Measurements from ENCODE around the gene TFG.
A peak's percentile ranks its signal among the peaks of the same experiment; 100 is the strongest.
"Not testable (repeated sequence)": the region's sequence is repeated elsewhere in the genome, so short reads cannot be mapped to it uniquely, and the experiment has no call there.

The TFG gene

DNA sequence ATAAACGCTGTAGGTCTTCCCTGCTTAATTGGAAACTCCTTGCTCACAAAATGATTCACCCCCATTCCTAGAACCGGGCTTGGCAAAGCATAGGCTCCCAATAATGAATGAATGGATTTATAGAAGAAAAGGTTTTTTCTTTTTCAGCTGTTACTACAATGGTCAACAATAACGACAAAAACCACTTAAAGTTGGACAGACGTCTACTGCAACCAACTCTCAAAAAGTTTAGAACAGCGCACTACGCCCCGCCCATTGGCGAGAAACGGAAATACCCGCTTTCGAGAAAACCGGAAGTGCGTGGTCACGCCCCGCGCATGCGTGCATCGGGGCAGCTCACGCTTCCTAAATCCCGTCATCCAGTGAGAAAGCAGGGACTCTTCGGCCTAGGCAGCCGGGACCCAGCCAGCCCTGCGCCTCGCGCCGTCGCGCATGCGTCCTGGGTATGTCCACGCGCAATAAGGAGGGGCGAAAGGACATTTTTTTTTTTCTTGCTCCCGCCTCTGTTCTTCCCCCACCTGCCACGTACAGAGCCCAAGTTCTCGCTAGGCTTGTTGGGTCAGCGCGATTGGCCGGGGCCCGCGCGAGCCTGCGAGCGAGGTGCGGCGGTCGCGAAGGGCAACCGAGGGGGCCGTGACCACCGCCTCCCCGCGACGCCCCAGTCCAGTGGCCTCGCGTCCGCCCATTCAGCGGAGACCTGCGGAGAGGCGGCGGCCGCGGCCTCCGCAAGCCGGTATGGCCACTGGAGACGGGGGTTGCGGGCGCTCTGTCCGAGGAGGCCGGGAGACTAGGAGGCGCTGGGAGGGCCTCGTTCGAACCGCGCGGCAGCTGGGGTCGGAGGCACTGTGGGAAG, at the start of gene TFG:
TSS of gene TFG (plus strand) at position 506 of the 853 bp plus-strand sequence. CDS start 4,192 bp downstream, outside the sequence.
- peak; percentile 99 for DNase-seq (ENCODE audit: low read depth in 2 of 2)

- not testable (repeated sequence) for DNase-seq (ENCODE audit: low read depth in 2 of 2)
These were observed 48.0 kb upstream of the TFG start for GRCh38 chr3:100661294-100661693.

DNA sequence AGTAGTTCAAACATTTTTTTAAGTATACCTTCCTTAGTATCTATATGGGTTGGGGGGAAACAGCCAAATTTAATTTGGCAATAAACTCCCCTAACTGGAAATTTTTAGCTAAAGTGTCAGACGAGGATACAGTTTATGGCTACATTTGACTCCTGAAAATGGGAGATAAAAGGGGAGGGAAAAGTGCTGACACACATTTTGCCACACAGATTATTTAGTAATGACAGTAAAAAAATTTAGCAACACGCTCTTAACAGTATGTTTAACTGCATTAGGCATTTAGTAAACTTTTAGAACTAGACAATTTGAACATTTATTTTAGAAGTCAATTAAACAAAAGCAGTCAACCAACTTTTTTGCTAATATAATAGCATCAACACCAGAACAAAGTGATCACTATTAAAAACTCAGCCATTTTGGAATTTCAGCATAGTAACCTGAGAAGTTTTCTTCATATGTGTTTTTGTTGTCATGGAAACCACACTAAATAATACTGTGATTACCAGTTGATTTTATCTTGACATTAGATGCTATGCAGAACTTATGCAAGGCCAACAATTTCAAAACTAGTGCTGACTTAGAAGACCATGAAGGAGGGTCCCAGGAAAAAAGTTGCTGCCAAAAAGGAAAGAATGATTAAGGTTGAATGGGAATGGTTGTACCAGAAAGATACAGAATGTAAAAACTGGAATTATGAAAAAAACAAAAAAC, 47.0 kb upstream of the TFG start:
- no peak for DNase-seq (ENCODE audit: low read depth in 2 of 2)

DNA sequence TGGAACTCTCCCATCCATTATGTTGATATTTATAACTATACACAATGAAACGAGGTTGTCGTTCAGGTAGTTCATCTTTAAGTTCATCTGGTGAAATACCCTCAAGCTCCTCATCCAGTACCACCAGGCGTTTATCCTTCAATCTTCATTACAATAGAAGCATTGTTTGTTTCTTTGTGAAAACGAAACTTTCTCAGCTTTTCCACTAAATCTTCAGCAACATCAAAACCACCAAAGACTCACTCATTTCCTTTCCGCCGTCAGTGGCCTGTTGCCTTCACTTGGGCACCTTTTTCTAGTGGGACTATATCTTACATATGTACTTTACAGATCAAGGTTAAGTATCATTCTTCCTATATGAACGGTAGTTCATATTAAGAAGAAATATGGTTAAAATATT, 44.1 kb upstream of the TFG start:
- no peak for DNase-seq (ENCODE audit: low read depth in 2 of 2)

- DNase-seq (ENCODE audit: low read depth in 2 of 2): not testable (repeated sequence)
These were observed 42.6 kb upstream of the TFG start for GRCh38 chr3:100666699-100667098.

DNA sequence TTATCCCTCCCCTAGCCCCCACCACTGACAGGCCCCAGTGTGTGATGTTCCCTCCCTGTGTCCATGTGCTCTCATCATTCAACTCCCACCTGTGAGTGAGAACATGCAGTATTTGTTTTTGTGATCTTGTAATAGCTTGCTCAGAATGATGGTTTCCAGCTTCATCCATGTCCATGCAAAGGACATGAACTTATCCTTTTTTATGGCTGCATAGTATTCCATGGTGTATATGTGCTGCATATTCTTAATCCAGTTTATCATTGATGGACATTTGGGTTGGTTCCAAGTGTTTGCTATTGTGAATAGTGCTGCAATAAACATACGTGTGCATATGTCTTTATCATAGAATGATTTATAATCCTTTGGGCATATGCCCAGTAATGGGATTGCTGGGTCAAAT, 42.0 kb upstream of the TFG start:
- DNase-seq (ENCODE audit: low read depth in 2 of 2): not testable (repeated sequence)

GRCh38 chr3:100670995-100671394, 38.3 kb upstream of the TFG start:
- not testable (repeated sequence) for DNase-seq (ENCODE audit: low read depth in 2 of 2)

GRCh38 chr3:100681496-100681895, 27.8 kb upstream of the TFG start:
- DNase-seq (ENCODE audit: low read depth in 2 of 2): no peak

- DNase-seq (ENCODE audit: low read depth in 2 of 2): no peak
These were observed 27.0 kb upstream of the TFG start for GRCh38 chr3:100682056-100682853.

DNA sequence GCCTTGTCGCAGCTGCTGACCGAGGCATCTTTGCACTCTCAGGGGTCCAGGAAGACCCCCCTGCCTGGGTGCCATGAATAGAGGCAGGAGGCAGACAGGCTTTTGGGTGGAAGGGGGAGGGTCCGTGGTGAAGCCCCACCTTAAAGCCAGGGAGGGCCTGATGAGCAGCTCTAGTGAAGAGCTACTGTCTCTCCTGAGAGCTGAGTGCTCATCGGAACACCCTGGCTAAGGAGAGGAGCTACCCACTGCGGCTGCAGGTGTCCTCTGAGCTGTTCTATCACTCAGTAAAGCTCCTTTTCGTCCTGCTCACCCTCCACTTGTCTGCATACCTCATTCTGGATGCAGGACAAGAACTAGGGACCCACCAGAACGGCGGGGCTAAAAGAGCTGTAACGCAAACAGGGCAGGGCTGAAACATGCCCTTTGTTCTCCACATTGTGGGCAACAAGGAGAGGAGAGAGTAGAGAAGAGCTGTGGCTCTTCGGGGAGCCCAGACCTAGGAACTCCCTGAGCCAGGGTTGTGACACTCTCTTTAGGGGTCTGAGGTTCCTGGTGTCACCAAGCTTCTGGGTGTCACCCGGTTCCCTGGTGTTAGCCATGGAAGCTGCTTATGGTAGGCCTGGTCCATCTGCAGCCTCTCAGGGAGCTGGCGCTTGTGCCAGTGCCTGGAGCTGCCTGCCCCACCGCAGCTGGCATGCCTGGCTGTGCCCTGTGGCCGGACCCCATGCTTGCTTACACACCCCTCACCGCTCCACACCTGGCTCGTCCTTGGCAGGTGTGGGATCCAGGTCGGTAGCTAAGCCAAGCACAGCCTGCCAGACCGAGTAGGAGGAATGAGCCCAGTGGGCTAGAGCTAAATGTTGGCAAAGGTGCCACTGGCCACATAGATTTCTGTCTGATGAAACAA, 26.2 kb upstream of the TFG start:
- DNase-seq (ENCODE audit: low read depth in 2 of 2): no peak

- no peak for DNase-seq (ENCODE audit: low read depth in 2 of 2)
These were observed 16.1 kb upstream of the TFG start for GRCh38 chr3:100693225-100693624.

DNA sequence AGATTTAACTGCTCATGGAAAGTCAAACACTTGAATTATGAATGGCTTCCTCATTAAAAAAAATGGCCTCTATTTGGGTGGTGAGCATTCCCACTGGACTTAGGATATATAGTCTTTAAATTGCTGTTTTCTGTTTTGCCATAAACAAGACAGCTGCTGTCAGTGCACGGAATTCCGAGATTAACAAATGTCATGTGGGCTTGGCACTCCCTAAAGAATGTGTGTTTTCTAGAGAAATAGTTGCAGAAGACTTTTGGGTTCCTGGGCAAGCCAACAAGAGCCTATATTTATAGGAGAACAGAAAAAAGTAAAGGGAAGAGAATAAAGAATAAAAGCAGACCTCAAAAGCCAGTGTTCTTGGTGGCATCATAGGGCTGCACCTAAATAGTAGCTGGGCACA, 13.6 kb upstream of the TFG start:
- DNase-seq (ENCODE audit: low read depth in 2 of 2): no peak

GRCh38 chr3:100696161-100696560, 13.1 kb upstream of the TFG start:
- no peak for DNase-seq (ENCODE audit: low read depth in 2 of 2)

DNA sequence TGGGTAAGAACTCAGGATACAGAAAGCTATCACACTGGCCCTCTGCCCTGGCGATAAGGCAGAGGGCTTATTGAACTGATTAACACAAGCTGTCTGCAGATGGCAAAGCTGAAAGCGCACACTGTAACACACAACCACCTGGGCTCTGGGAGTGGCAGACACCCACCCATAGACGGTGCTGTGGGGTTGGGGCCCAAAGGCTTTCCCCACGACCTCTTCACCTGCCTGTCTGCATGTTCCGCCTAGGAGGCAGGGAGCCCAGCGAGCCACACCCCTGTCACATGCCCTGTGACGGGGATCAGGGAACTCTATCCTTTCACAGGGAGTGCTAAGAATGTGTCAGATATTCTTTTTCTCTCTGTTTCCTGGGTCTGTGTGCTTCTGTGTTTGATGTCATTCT, 12.1 kb upstream of the TFG start:
- DNase-seq (ENCODE audit: low read depth in 2 of 2): no peak

DNA sequence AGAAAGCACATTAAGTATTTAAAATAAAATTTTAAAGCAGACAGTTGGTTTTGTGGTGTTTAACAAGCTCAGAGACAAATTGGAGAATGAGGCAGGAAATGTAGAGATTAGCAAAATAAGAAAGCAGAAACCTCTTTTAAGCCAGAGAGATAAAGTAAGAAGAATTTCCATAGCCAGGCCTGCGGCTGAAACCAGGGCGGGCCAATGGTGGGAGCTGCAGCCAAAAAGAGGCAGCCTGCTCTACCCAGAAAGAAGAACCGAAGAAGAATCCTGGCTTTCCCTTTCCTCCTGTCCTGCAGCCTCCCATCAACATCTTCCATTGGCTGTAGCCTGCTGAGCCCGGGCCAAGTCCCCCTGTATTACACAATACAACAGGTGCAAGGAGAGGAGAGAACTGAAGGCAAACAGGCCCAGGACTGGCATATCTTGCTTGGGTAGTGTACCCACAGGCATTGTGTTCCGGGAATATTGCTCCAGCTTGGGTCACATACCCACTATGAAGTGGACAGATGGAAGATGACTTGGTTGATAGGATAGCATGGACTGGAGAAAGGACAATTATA, 11.5 kb upstream of the TFG start:
- DNase-seq (ENCODE audit: low read depth in 2 of 2): no peak

DNA sequence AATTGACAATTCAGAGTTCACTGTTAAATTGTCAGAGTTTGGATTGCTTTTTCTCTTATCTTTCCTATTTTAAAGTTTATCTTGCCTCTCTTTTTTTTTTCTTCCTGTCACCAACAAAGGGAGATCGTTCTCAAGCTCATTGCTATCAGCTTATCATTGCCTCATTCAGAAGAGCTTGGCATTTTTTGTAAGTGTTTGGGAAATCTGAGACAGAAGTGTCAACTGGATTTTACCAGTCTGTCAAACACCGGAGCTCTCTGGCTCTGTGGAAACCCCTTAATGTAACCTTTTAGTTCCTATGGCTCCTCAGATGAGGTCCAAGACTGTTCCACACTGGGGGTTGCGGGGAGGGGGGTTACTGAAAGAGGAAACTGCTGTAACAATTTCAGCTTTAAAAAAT, 10.6 kb upstream of the TFG start:
- no peak for DNase-seq (ENCODE audit: low read depth in 2 of 2)

- DNase-seq (ENCODE audit: low read depth in 2 of 2): no peak
These were observed 8.6 kb upstream of the TFG start for GRCh38 chr3:100700708-100701107.

DNA sequence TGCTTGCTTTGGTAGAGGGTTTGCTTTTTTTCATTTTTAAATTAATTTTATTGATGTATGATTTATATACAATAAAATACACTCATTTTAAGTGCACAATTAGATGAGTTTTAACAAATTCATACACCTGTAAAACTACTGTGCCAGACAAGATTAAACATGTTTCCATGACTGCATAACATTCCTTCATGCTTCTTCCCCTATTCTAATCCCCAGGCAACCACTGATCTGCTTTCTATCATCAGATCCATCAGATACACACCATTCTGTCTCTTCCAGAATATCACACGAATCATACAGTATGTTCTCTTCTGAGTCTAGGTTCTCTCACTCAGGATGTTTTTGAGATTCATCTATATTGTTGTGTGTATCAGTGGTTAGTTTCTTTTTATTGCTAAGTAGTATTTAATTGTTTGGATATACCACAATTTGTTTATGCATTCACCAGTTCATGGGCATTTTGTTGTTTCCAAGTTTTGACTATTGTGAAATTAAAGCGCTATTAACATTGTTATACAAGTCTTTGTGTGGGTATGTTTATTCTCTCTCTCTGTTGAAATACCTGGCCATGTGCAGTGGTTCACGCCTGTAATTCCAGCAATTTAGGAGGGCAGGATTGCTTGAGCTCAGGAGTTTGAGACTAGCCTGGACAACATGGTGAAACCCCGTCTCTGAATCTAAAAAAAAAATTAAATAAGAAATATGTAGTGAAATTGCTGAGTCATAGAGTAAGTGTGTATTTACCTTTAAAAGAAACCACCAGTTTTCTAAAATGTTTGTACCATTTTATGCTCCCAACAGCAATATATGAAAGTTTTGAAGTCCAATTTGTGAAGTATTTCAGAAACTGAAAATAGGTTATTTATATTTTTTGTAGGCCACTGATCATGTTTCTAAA, 7.0 kb upstream of the TFG start:
- no peak for DNase-seq (ENCODE audit: low read depth in 2 of 2)

GRCh38 chr3:100702980-100703345, 6.3 kb upstream of the TFG start:
- DNase-seq (ENCODE audit: low read depth in 2 of 2): no peak

GRCh38 chr3:100703865-100704264, 5.4 kb upstream of the TFG start:
- DNase-seq (ENCODE audit: low read depth in 2 of 2): no peak

Data from fibroblast of skin of left quadriceps (primary cell).